H1 (cell line): Measurements from ENCODE around the gene IGSF23. TPM values are rescaled to one million over a fixed set of nuclear protein-coding genes. Genes with fewer than 3 reads are reported as not detected.

ENCODE experiments used
- CTCF ChIA-PET: fragments of 300-600 bp; sonication (Branson Sonifier 250); formaldehyde crosslinking; loops from one replicate; lab custom pipeline; 2021; ENCODE audit not compliant: partially characterized antibody; lab: Charles Lee
- POLR2A ChIA-PET: fragments of 300-600 bp; sonication (Branson Sonifier 250); formaldehyde crosslinking; loops from one replicate; lab custom pipeline; 2021; ENCODE audit warnings: inconsistent platforms; ENCODE audit not compliant: partially characterized antibody; lab: Charles Lee
- DNase-seq, 2 experiments: peaks; one replicate each; pipeline versions ENCODE4 v3.0.0 to v3.0.0-alpha.2; 2010 to 2022; ENCODE audit warnings: low spot score in 2 of 2, low read depth in 1 of 2, mixed read lengths in 1 of 2
- FAIRE-seq: peaks from 2 replicates; lab custom pipeline; 2011; peaks lifted over from hg19 to GRCh38; lab: Jason Lieb, UNC
- H2AFZ ChIP-seq: 2 replicates; pipeline ENCODE4 v1.8.1; 2012; ENCODE audit warnings: low read length, inconsistent platforms
- H2AK5ac ChIP-seq: 2 replicates; pipeline ENCODE4 v1.6.1; 2013; ENCODE audit warnings: low read depth, low read length
- H2BK120ac ChIP-seq: replicated peaks from 2 replicates; pipeline ENCODE3; 2013; ENCODE audit warnings: low read depth, low read length, inconsistent platforms
- H2BK12ac ChIP-seq: 2 replicates; pipeline ENCODE4 v1.6.1; 2013; ENCODE audit warnings: low read depth, low read length
- H2BK15ac ChIP-seq: 2 replicates; pipeline ENCODE4 v1.6.1; 2013; ENCODE audit warnings: low read length
- H2BK20ac ChIP-seq: 2 replicates; pipeline ENCODE4 v1.6.1; 2013; ENCODE audit warnings: low read length
- H2BK5ac ChIP-seq: 2 replicates; pipeline ENCODE4 v1.6.1; 2013; ENCODE audit warnings: low read depth, low read length
- H3K14ac ChIP-seq: 2 replicates; pipeline ENCODE4 v1.6.1; 2013; ENCODE audit warnings: inconsistent platforms; ENCODE audit not compliant: insufficient read length
- H3K18ac ChIP-seq: 2 replicates; pipeline ENCODE4 v1.6.1; 2013; ENCODE audit warnings: low read length; ENCODE audit errors: extremely low read depth
- H3K23ac ChIP-seq: 2 replicates; pipeline ENCODE4 v1.6.1; 2013; ENCODE audit warnings: inconsistent platforms; ENCODE audit not compliant: insufficient read length
- H3K23me2 ChIP-seq: 2 replicates; pipeline ENCODE4 v1.6.1; 2013; ENCODE audit warnings: low read depth, low read length
- H3K27ac ChIP-seq: 2 replicates; pipeline ENCODE4 v1.6.1; 2011; ENCODE audit warnings: low read depth, low read length, inconsistent platforms
- H3K27me3 ChIP-seq, 4 experiments: replicated peaks in 1 of 4; 1 replicate in 1 of 4; 2 replicates in 3 of 4; pipeline versions ENCODE4 v1.6.1 to v1.8.1; 2011 to 2013; ENCODE audit warnings: low read length in 3 of 4, mild to moderate bottlenecking in 3 of 4, inconsistent platforms in 2 of 4, mixed read lengths in 2 of 4, moderate library complexity in 1 of 4; ENCODE audit not compliant: control insufficient read depth in 3 of 4, insufficient read depth in 3 of 4; ENCODE audit errors: extremely low read depth in 1 of 4
- H3K36me3 ChIP-seq, 4 experiments: 2 replicates each; pipeline versions ENCODE4 v1.6.1 to v1.8.1; 2011 to 2013; ENCODE audit warnings: mild to moderate bottlenecking in 4 of 4, low read length in 3 of 4, moderate library complexity in 2 of 4, control low read depth in 1 of 4, inconsistent platforms in 1 of 4; ENCODE audit not compliant: insufficient read depth in 4 of 4, control insufficient read depth in 2 of 4
- H3K4ac ChIP-seq: replicated peaks from 2 replicates; pipeline ENCODE3; 2013; ENCODE audit warnings: low read length, low read depth, mixed read lengths, inconsistent platforms; ENCODE audit not compliant: insufficient read length
- H3K4me1 ChIP-seq, 4 experiments: replicated peaks in 1 of 4; 1 replicate in 1 of 4; 2 replicates in 3 of 4; pipeline versions ENCODE4 v1.6.1 to v1.8.1; 2011 to 2013; ENCODE audit warnings: low read length in 3 of 4, inconsistent platforms in 2 of 4, mixed read lengths in 1 of 4; ENCODE audit not compliant: insufficient read depth in 4 of 4, control insufficient read depth in 3 of 4
- H3K4me2 ChIP-seq, 2 experiments: 2 replicates each; pipeline versions ENCODE4 v1.6.1 to v1.8.1; 2011 to 2013; ENCODE audit warnings: low read depth in 2 of 2, low read length in 2 of 2, control low read depth in 1 of 2, inconsistent platforms in 1 of 2, mild to moderate bottlenecking in 1 of 2; ENCODE audit not compliant: insufficient read depth in 1 of 2
- H3K4me3 ChIP-seq, 4 experiments: fragments of 200-600, 300-600 bp in 1 of 4; sonication (generic), shearing (Covaris generic), sonication (Bioruptor Twin) in 1 of 4; 2 replicates each; pipeline versions ENCODE4 v1.5.1 to v1.8.1; 2011 to 2016; ENCODE audit warnings: low read length in 4 of 4, low read depth in 3 of 4, control low read depth in 2 of 4, inconsistent platforms in 2 of 4, mild to moderate bottlenecking in 2 of 4, mixed read lengths in 1 of 4, moderate library complexity in 1 of 4; ENCODE audit not compliant: insufficient read depth in 2 of 4; ENCODE audit errors: extremely low read depth in 1 of 4
- H3K56ac ChIP-seq: replicated peaks from 2 replicates; pipeline ENCODE3; 2013; ENCODE audit warnings: low read depth, mild to moderate bottlenecking, mixed read lengths, low read length, inconsistent platforms; ENCODE audit not compliant: insufficient read length
- H3K79me1 ChIP-seq: 2 replicates; pipeline ENCODE4 v1.6.1; 2013; ENCODE audit warnings: low read depth, low read length, control low read depth
- H3K79me2 ChIP-seq, 2 experiments: 2 replicates each; pipeline versions ENCODE4 v1.6.1 to v1.8.1; 2012 to 2013; ENCODE audit warnings: low read length in 2 of 2, mild to moderate bottlenecking in 2 of 2, inconsistent platforms in 1 of 2; ENCODE audit not compliant: insufficient read depth in 2 of 2, control insufficient read depth in 1 of 2
- H3K9ac ChIP-seq, 4 experiments: replicated peaks in 1 of 4; 1 replicate in 1 of 4; 2 replicates in 3 of 4; pipeline versions ENCODE4 v1.6.1 to v1.8.1; 2011 to 2013; ENCODE audit warnings: low read depth in 3 of 4, low read length in 3 of 4, control low read depth in 2 of 4, mild to moderate bottlenecking in 2 of 4, moderate library complexity in 2 of 4, inconsistent platforms in 1 of 4; ENCODE audit errors: extremely low read depth in 1 of 4
- H3K9me3 ChIP-seq, 2 experiments: 2 replicates each; pipeline versions ENCODE4 v1.6.1 to v1.8.1; 2012 to 2013; ENCODE audit warnings: mild to moderate bottlenecking in 2 of 2, moderate library complexity in 2 of 2, control low read depth in 1 of 2, inconsistent platforms in 1 of 2, low read depth in 1 of 2, low read length in 1 of 2, mixed read lengths in 1 of 2; ENCODE audit not compliant: insufficient read depth in 2 of 2
- H4K20me1 ChIP-seq, 2 experiments: replicated peaks in 1 of 2; 2 replicates each; pipeline versions ENCODE3 to v1.8.1; 2011 to 2013; ENCODE audit warnings: inconsistent platforms in 2 of 2, low read length in 2 of 2, mild to moderate bottlenecking in 1 of 2; ENCODE audit not compliant: insufficient read depth in 2 of 2, control insufficient read depth in 1 of 2
- H4K5ac ChIP-seq: 2 replicates; pipeline ENCODE4 v1.6.1; 2013; ENCODE audit warnings: low read length, low read depth, mixed read lengths, inconsistent platforms; ENCODE audit not compliant: insufficient read length
- H4K8ac ChIP-seq: 2 replicates; pipeline ENCODE4 v1.8.0; 2013; ENCODE audit warnings: mild to moderate bottlenecking, moderate library complexity, low read length, inconsistent platforms; ENCODE audit not compliant: insufficient read depth; ENCODE audit errors: extremely low read depth
- H4K91ac ChIP-seq: replicated peaks from 2 replicates; pipeline ENCODE3; 2013; ENCODE audit warnings: low read length, mixed read lengths, inconsistent platforms; ENCODE audit not compliant: insufficient read length
- ASH2L ChIP-seq: fragments of 200-600, 300-600 bp; sonication (generic); IDR thresholded peaks from one replicate; pipeline ENCODE4 v1.7.1; 2017; ENCODE audit warnings: low read length
- BACH1 ChIP-seq: IDR thresholded peaks from 2 replicates; pipeline ENCODE4 v1.6.1; 2012; ENCODE audit warnings: low read length, improper control_type of control experiment
- BRCA1 ChIP-seq: IDR thresholded peaks from 2 replicates; pipeline ENCODE4 v1.6.1; 2012; ENCODE audit warnings: low read depth, low read length, improper control_type of control experiment
- CBX5 ChIP-seq: fragments of 300-800, 300-1000 bp; sonication (generic); IDR thresholded peaks from 2 replicates; pipeline ENCODE4 v1.7.1; 2016; ENCODE audit warnings: antibody characterized with exemption, low read length, low read depth
- CHD1 ChIP-seq: IDR thresholded peaks from 2 replicates; pipeline ENCODE4 v1.6.1; 2012; ENCODE audit warnings: low read depth, low read length, improper control_type of control experiment
- CREB1 ChIP-seq: IDR thresholded peaks from 2 replicates; pipeline ENCODE4 v1.6.1; 2012; ENCODE audit warnings: inconsistent platforms
- E2F6 ChIP-seq: IDR thresholded peaks from 2 replicates; pipeline ENCODE4 v1.6.1; 2012; ENCODE audit warnings: inconsistent platforms
- GTF2F1 ChIP-seq: IDR thresholded peaks from 2 replicates; pipeline ENCODE4 v1.6.1; 2012; ENCODE audit warnings: low read depth, low read length, improper control_type of control experiment, borderline replicate concordance
- MAFK ChIP-seq: IDR thresholded peaks from 2 replicates; pipeline ENCODE4 v1.6.1; 2012; ENCODE audit warnings: low read depth, mild to moderate bottlenecking, improper control_type of control experiment, low read length
- RAD21 ChIP-seq, 2 experiments: IDR thresholded peaks in 1 of 2; conservative IDR thresholded peaks in 1 of 2; 2 replicates each; pipeline ENCODE4 v1.6.1; 2011; ENCODE audit warnings: low read depth in 2 of 2, low read length in 2 of 2, improper control_type of control experiment in 1 of 2, inconsistent platforms in 1 of 2, mild to moderate bottlenecking in 1 of 2, moderate library complexity in 1 of 2
- RNF2 ChIP-seq: fragments of 200-900, 300-1000 bp; sonication (generic); IDR thresholded peaks from 2 replicates; pipeline ENCODE4 v1.7.1; 2016; ENCODE audit warnings: borderline replicate concordance, low read depth, mild to moderate bottlenecking, antibody characterized with exemption, low read length; ENCODE audit not compliant: poor library complexity, severe bottlenecking; ENCODE audit errors: missing control alignments
- SIX5 ChIP-seq: IDR thresholded peaks from 2 replicates; pipeline ENCODE4 v1.6.1; 2011; ENCODE audit warnings: mild to moderate bottlenecking, low read depth, low read length
- TAF1 ChIP-seq: IDR thresholded peaks from 2 replicates; pipeline ENCODE4 v1.6.1; 2011; ENCODE audit warnings: mild to moderate bottlenecking, low read depth, low read length
- TEAD4 ChIP-seq: IDR thresholded peaks from 2 replicates; pipeline ENCODE4 v1.6.1; 2012; ENCODE audit warnings: low read depth, low read length, inconsistent platforms, mixed read lengths
- WGBS, 2 experiments: shearing (Covaris generic) in 1 of 2; methylation state at CpG; one replicate each; pipeline versions ENCODE4 v1.1.6 to v1.1.7; 2013 to 2015; ENCODE audit warnings: low lambda C conversion rate in 2 of 2, mixed read lengths in 2 of 2, inconsistent platforms in 1 of 2, low coverage in 1 of 2, missing lambda C conversion rate in 1 of 2; ENCODE audit not compliant: insufficient replicate concordance in 2 of 2, insufficient coverage in 1 of 2, insufficient read length in 1 of 2; ENCODE audit errors: extremely low coverage in 1 of 2, missing lambda C conversion rate in 1 of 2; 5-methylcytosine and 5-hydroxymethylcytosine counted together
- polyA plus RNA-seq, 7 experiments: library from polyadenylated mRNA; depleted of rRNA in 3 of 7; stranded (reverse) in 5 of 7; unstranded in 2 of 7; fragments of >200 nt in 5 of 7; fragments of 200-250 nt in 2 of 7; gene quantifications; 1 replicate in 5 of 7; 2 replicates in 1 of 7; 4 replicates in 1 of 7; pipeline versions ENCODE4 v1.2.1 to v1.2.3, GENCODE V29; 2011 to 2013; ENCODE audit warnings: missing spikeins in 2 of 7, mixed read lengths in 2 of 7
- total RNA-seq: library from RNA; stranded (reverse); fragmentation: NEBNext Ultra II Directional; extraction: Animal tissue kit (Norgen Biotek cat#: 25700); gene quantifications from 2 replicates; pipeline ENCODE4 v1.2.1, GENCODE V29; 2021

IGSF23 gene
- total and polyA plus RNA-seq, 2 of the 8 experiments (the other 6 are each of a cell fraction or from before 2014, with no cell fraction given): not detected

- H3K23me2 ChIP-seq: no peaks in the 10 kb centered on the region
- no peaks in the 10 kb centered on the region for H3K27me3 ChIP-seq
- no peak overlapping the region for H4K5ac ChIP-seq
- H3K79me2 ChIP-seq: no peaks in the 10 kb centered on the region
- no peak overlapping the region for H3K27ac ChIP-seq
- H3K14ac ChIP-seq: no peak overlapping the region
- H3K4me2 ChIP-seq: no peak overlapping the region
- no peak overlapping the region for H2BK20ac ChIP-seq
- H3K23ac ChIP-seq: no peak overlapping the region
- 90% methylated on average over 2 of the region's 2 CpGs; no CpG with 5 or more reads in 1 of the 2 experiments for WGBS, 2 experiments
- no peak overlapping the region for H4K8ac ChIP-seq
- H3K4ac ChIP-seq: no peak overlapping the region
- H3K4me3 ChIP-seq: no peak overlapping the region
- no peak overlapping the region for H2BK15ac ChIP-seq
- DNase-seq: no peak
- H2AFZ ChIP-seq: no peak overlapping the region
- H2BK12ac ChIP-seq: no peak overlapping the region
- no peak overlapping the region for H2BK120ac ChIP-seq
- no peaks in the 10 kb centered on the region for H3K36me3 ChIP-seq
- H3K9ac ChIP-seq: no peak overlapping the region
- ChIA-PET CTCF (interaction anchor here (0.7 to 2.2 kb wide), 10 partner anchors 8 to 128 kb away, joined by 3 to 8 read pairs (median 5); no protein-coding TSS in a partner anchor), POLR2A (interaction anchor here (0.7 to 1.2 kb wide), 2 partner anchors 76 to 166 kb away, joined by 3 to 5 read pairs; no protein-coding TSS in a partner anchor)
- H2BK5ac ChIP-seq: no peak overlapping the region
- H3K9me3 ChIP-seq: no peaks in the 10 kb centered on the region
- H4K91ac ChIP-seq: no peak overlapping the region
- H3K4me1 ChIP-seq: no peaks in the 10 kb centered on the region; a peak in 1 of 7 replicates
- TF ChIP-seq SIX5 (no peak), GTF2F1 (no peak), CREB1 (no peak), BACH1 (no peak), E2F6 (no peak), RAD21 (IDR thresholded peaks at IDR 0.05 in 1 of 2, conservative IDR thresholded peaks at IDR 0.05 in 1 of 2; ENCODE audit: low read depth in 2 of 2, low read length in 2 of 2) (no peak), BRCA1 (no peak), TAF1 (no peak), MAFK (no peak), RNF2 (no peak), TEAD4 (no peak), ASH2L (no peak), CBX5 (no peak), CHD1 (no peak)
- H3K56ac ChIP-seq: no peak overlapping the region
- H2AK5ac ChIP-seq: no peak overlapping the region
- H4K20me1 ChIP-seq: no peaks in the 10 kb centered on the region
- FAIRE-seq: no peak
- H3K18ac ChIP-seq: no peak overlapping the region
- no peaks in the 10 kb centered on the region; the same call in 1 of the 2 replicates for H3K79me1 ChIP-seq
Observed at GRCh38 chr19:44682807-44683206, 69.4 kb downstream of the IGSF23 start.
